Islet of Langerhans (tissue), 1 donor: ENCODE results near the gene WWC1.
"Not testable (repeated sequence)": the region's sequence is repeated elsewhere in the genome, so short reads cannot be mapped to it uniquely, and the experiment has no call there.

Experiments used
- FAIRE-seq: peaks from one replicate; lab custom pipeline; 2011; peaks lifted over from hg19 to GRCh38; lab: Jason Lieb, UNC

WWC1 gene

DNA sequence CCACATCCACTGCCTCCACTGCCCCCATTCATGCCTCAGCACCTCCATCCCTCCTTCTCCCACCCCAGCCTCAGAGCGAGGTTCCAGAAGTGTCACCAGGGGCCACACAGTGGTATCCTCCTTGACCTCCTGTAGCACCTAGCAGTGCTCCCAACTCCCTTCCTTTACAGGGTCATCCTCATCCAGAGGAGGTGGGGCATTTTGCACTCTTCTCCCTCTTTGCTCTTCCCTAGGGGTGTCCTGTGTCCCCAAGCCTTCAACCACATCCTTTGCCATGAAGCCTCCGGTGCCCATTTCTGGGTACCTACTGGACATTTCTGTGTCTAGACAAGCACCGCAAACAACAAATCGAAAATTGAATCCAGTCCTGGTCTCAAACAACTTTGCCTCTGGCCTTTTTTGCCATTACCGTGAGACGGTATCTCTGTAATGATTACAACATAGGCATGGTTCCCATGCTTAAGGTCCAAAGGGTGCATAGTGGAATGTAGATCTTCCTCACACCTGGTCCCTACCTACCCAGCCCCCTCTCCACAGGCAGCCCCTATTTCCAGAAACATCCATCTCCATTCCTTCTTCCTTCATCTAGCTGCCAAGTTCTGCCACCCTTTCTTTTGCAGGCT is 17.6 kb downstream of the WWC1 start:
- FAIRE-seq = no peak

DNA sequence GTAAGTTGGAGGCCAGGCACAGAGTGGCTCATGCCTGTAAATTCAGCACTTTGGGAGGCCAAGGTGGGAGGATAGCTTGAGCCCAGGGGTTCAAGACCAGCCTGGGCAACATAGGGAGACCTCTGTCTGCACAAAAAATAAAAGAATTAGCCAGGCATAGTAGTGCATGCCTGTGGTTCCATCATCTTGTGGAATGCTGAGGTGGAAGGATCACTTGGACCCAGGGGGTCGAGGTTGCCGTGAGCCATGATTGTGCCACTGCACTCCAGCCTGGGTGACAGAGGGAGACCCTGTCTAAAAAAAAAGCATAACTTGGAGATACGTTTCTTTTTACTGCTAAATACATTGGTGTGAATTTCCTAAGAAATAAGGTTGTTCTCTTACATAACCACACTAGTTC is 19.1 kb downstream of the WWC1 start:
- FAIRE-seq = not testable (repeated sequence)

DNA sequence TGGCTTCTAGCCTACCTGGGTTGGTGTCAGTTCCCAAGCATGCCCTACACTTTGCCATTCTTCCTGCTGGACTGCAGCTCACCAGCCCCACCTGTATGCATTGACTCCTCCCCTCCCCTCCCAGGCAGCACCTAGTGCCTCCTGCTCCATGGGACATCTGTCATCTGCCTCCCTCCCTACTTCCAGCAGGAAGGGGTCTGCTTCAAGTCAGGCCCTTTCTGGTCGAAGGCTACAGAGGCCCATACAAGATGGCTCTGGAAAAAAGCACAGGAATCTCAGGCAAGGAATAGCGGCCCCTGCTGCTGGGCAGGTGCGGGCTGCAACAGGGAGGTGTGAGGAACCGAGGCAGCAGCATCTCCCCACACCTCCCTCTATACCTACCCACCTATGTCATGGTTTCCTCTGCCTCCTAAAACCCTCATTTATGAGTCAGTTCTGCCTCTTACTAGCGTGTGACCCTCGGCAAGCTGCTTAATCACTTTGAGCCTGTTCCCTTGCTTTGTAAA is 19.7 kb downstream of the WWC1 start:
- FAIRE-seq = no peak

DNA sequence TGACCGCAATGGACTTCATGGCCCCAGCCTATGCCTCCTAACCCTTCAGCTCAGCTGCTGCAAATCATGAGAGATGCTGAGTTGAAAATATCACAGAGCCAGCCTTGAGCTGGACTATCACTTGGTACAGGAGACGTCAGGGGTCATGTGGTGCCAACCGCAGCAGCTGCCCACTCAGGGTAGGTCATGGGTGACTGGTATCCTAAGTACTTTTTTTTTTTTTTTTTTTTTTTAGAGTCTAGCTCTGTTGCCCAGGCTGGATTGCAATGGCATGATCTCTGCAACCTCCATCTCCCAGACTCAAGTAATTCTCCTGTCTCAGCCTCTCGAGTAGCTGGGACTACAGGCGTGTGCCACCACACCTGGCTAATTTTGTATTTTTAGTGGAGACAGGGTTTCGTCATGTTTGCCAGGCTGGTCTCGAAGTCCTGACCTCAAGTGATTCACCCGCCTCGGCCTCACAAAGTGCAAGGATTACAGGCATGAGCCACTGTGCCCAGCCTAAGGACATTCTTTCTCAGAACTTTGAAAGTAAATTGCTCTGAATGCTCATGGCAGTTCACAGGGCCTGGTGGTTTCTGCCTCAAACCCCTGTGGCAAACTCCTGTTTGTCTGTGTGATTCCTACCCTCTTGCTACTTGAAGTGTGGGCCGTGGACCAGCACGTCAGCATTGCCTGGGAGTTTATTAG is 21.3 kb downstream of the WWC1 start:
- no peak for FAIRE-seq

GRCh38 chr5:168313596-168314204 is 22.3 kb downstream of the WWC1 start:
- FAIRE-seq = no peak

DNA sequence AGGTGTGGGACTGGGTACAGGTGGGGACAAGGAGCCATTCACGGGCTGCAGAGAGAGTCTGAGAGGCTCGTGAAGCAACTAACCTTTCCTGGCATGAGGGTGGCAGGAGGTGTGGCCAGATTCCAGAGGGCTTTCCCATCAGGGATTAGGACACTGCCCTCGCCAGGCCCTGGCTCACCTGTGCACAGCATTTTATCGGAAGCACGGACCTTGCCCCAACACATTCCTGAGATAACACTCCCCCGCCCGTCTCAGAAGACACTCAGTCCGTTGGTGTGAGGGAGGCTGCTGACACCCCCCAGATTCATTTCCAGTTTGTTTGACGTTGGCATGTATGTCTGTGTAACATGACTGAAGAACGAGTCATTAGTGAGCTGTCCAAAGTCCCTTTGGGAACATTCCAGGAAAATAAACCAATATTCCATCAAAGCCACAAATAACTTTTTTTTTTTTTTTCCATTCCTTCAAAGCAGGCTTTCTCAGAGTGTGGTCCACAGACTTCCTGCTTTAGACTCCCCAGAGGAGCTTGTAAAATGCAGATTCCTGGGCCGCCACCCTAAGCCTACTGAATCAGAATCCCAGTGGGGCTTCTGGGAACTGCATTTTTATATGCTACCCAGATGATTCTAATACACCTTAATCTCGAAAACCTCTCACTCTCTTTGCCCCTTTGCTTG is 23.4 kb downstream of the WWC1 start:
- FAIRE-seq = peak; percentile 83

GRCh38 chr5:168315416-168316138 is 24.1 kb downstream of the WWC1 start:
- FAIRE-seq = no peak

DNA sequence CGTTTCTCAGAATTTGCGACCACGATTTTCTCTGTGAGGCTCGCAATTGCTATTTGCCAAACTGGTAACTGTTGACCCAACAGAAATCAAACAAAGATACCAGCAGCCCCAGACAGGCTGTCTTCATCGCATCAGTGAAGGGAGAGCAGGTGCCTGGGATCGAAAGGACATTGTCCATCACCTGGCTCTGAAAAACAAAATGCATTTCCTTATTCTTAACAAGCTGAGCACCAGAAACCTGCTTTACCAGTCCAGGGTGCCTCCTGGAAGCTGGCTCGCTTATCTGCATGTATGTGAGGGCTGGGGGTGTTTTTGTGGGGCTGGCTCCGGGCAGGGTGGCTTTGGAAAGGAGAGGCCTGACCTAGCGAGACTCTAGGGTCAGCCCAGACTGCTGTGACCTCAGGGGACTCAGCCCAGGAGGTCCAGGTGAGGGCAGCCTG is 24.7 kb downstream of the WWC1 start:
- FAIRE-seq = peak; percentile 55

GRCh38 chr5:168317096-168317520 is 25.7 kb downstream of the WWC1 start:
- FAIRE-seq = no peak

- FAIRE-seq = peak; percentile 96
These were observed 26.2 kb downstream of the WWC1 start for GRCh38 chr5:168317521-168318147.

DNA sequence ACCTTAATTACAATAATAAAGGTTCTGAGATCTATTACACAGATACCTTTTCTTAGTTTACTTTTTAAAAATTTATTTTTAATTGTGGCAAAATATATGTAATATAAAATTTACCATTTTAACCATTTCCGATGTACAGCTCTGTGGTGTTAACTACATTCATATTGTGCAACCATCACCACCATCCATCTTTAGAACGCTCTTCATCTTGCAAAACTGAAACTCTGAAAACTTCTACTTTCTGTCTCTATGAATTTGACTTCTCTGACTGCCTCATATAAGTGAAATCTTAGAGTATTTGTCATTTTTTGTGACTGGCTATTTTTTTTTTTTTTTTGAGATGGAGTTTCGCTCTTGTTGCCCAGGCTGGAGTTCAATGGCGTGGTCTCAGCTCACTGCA is 26.8 kb downstream of the WWC1 start:
- FAIRE-seq = no peak

DNA sequence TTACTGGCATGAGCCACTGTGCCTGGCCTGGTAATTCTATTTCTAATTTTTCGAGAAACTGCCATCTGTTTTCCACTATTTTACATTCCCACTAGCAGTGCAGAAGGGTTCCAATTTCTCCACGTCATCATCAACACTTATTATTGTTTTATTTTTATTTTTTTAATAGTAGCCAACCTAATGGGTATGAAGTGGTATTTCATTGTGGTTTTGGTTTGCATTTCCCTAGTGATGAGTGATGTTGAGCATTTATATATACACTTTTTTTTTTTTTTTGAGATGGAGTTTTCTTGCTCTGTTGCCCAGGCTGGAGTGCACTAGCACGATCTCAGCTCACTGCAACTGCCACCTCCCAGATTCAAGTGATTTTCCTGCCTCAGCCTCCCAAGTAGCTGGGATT is 28.3 kb downstream of the WWC1 start:
- no peak for FAIRE-seq

- peak; percentile 94 for FAIRE-seq
These were observed 29.4 kb downstream of the WWC1 start for GRCh38 chr5:168320805-168321204.

- peak; percentile 43 for FAIRE-seq
These were observed 33.6 kb downstream of the WWC1 start for GRCh38 chr5:168324859-168325630.

GRCh38 chr5:168327019-168327421 is 35.6 kb downstream of the WWC1 start:
- no peak for FAIRE-seq

DNA sequence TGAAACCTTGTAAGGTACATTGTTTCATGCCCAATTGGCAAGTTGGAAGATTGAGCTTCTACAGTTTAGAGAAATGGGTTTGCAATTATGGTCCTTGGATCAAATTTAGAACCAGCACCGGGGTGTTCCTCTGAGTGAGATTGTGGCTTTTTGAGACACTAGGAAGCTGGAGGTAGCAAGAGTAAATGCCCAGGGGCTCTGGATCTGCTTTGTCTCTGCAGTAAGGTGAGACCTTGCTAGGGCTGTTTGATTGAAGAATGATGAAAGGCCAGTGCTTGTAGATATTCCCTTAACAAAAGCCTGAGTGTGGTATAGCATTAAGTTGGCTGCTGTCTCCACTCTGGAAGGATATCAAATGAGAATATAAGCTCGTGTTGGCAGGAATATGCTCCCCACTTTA is 36.0 kb downstream of the WWC1 start:
- FAIRE-seq = no peak

DNA sequence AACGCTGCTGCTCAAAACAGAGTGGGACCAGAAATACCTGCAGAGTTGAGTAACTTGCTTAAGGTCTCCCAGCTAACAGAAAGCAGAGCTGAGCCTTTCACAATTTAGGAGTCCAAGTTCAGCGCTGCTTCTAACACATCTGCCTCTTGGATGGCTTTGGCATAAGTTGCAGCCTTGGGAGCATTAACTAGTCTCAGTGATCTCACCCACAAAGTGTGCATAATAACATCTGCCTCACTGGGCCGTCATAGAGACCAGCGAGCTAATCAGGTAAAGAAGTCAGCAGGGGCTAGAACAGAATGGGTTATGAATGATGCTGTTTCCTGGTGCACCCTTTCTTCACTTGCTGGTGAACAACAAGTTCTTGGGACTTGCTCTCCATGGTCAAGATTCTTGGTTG is 36.5 kb downstream of the WWC1 start:
- FAIRE-seq = no peak

GRCh38 chr5:168328814-168329213 is 37.4 kb downstream of the WWC1 start:
- FAIRE-seq = no peak

DNA sequence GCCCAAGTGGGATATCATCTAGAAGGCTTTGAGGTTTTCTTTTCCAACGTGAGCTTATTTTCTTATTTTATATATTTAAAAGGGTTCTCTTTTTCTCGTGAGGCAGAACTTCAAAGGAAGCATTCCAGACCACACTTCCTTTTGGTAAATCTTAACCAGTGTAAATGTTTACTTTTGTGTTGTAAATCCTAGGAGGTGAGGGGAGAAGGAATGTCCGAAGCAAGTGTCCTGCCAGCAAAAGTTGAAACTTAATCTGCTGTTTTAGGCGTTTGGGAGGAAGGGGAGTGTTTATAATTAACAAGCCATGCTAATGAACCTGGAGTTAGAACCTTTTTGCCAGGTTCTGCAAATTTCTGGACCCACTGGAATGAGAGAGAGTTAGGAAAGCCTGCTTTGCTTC is 37.9 kb downstream of the WWC1 start:
- FAIRE-seq = no peak

GRCh38 chr5:168332042-168332441 is 40.6 kb downstream of the WWC1 start:
- FAIRE-seq = no peak

GRCh38 chr5:168334280-168334679 is 42.8 kb downstream of the WWC1 start:
- no peak for FAIRE-seq
